HG03469 (cell line): ENCODE data around the gene XKR3.
"Not testable (repeated sequence)": the region's sequence is repeated elsewhere in the genome, so short reads cannot be mapped to it uniquely, and the experiment has no call there.

ENCODE experiments used
- ATAC-seq: cut with Tn5 transposase; IDR thresholded peaks from one replicate; pipeline ENCODE4 v1.9.1; 2021; ENCODE audit warnings: mild to moderate bottlenecking, moderate library complexity, moderate number of reproducible peaks; ENCODE audit not compliant: unreplicated experiment

The XKR3 gene

DNA sequence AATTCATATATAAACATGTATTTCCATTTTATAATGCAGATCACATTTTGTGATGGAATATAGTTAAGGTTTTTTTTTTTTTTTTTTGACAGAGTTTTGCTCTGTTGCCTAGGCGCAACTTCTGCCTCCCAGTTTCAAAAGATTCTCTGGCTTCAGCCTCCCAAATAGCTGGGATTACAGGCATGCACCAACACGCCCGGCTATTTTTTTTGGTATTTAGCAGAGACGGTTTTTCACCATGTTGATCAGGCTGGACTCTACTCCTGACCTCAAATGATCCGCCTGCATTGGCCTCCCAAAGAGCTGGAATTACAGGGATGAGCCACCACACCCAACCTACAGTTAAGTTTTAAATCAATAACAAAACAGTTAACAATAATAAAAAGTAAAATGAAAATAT, 18.8 kb downstream of the XKR3 start:
- ATAC-seq, result no peak

DNA sequence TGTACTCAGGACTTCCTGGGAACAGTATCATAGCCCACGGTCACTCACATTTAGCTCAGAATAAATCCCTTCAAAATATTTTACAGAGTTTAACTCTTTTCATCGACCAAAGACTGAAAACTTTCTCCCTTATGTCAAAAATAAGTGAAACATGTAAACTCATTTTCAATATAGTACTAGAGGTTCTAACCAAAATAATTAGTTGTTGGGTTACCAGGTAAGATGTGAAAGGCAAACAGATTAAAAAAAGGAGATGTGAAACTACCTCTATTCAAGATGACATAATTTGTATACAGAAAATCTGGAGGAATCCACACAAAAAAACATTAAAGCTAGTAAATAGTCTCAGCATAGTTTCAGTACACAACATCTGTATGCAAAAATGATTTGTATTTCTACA, 20.3 kb downstream of the XKR3 start:
- no peak for ATAC-seq

- ATAC-seq, result no peak
Measured at GRCh38 chr22:16803255-16803917, 21.8 kb downstream of the XKR3 start.

DNA sequence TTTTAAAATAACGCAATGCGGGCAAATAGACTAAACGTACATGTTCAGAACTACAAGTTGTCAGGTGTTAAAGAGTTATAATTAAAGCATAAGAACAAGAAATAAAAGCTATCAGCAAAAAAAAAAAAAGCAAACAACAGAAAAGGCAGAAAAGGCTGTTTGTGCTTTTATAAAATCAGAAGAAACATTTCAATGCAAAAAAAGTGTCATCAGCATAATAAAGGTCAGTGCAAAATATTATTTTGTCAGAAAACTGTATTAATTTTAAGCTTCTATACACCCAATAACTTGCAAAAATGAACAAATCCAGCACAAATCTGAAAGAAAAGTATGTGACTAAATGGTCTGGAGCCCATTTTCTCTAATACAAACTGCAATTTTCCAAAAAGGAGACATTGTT, 23.6 kb downstream of the XKR3 start:
- no peak for ATAC-seq

- ATAC-seq, result no peak
Measured at GRCh38 chr22:16801088-16801487, 24.1 kb downstream of the XKR3 start.

DNA sequence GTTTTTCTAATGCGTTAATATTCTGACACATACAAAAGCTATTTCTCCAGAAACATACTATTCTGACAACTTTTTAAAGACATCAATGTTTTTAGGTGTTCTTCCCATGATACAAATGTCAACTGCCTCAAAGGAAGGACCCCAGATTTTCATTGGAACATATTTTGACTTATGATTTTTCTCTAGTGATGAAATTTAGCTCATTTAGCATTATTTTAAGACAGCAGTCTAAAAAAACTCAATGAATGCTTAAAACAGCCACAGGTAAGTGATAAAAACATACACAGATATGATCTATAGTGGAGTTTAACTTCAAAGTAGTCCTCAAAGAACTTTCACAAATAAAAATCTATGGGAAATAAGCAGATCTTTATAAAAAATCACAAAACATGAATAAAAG, 24.9 kb downstream of the XKR3 start:
- no peak for ATAC-seq

GRCh38 chr22:16795504-16795903, 29.7 kb downstream of the XKR3 start:
- not testable (repeated sequence) for ATAC-seq

DNA sequence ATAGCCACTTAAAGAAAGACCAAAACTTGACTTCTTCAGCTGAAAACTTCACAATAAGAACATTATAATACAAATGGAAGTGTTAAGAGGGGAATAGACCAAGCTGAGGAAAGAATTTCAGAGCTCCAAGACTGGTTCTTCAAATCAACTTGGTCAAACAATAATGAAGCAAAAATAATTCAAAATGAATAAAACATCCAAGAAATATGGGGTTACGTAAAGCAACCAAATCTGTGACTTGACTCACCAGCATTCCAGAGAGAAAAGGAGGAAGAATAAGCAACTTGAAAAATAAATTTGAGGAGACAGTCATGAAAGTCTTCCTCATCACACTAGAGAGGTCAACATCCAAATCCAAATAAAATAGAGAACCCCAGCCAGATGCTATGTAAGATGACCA, 31.4 kb downstream of the XKR3 start:
- no peak for ATAC-seq

- ATAC-seq, result no peak
Measured at GRCh38 chr22:16789860-16790493, 35.2 kb downstream of the XKR3 start.

DNA sequence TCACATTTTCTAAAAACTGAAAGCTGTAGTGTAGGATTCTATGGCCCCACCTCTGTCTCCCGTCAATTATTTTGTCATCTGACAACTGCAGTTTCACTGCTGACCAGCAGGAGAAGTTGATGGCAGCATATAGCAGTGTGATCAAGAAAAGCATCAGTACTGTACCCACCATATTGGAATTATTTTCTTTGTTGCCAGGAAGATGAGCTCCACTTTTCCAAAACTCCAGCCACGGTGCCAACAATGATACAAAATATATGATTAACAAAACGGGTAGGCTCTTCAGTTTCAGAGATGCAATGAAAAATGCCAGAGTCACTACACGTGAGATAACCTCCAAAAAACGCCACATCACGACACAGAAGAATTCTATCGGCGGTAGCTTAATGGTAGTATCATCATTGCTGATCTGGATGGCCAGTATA, 41.3 kb downstream of the XKR3 start:
- ATAC-seq, result no peak

- ATAC-seq, result no peak
Measured at GRCh38 chr22:16783453-16783852, 41.8 kb downstream of the XKR3 start.

GRCh38 chr22:16781764-16782329, 43.4 kb downstream of the XKR3 start:
- no peak for ATAC-seq

DNA sequence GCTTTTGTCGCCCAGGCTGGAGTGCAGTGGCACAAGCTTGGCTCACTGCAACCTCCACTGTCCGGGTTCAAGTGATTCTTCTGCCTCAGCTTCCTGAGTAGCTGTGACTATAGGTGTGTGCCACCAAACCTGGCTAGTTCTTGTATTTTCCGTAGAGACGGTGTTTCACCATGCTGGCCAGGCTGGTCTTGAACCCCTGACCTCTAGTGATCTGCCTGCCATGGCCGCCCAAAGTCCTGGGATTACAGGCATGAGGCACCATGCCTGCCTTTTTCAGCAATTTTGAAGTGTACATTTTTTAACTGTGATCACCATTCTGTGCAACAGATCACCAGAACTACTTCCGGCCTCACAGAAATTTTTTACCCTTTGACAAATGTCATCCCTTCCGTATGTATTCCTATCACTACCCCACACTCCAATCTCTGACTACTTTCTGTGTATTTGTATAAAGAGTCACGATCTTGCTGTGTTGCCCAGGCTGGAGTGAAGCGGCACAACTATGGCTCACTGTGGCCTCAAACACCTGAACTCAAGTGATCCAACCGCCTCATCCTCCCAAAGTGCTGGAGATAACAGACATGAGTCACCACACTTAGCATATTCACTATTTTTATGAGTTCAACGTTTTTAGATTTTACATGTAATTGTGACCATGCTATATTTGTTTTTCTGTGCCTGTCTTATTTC, 44.0 kb downstream of the XKR3 start:
- ATAC-seq, result no peak

- ATAC-seq, result no peak
Measured at GRCh38 chr22:16777284-16777924, 47.8 kb downstream of the XKR3 start.

DNA sequence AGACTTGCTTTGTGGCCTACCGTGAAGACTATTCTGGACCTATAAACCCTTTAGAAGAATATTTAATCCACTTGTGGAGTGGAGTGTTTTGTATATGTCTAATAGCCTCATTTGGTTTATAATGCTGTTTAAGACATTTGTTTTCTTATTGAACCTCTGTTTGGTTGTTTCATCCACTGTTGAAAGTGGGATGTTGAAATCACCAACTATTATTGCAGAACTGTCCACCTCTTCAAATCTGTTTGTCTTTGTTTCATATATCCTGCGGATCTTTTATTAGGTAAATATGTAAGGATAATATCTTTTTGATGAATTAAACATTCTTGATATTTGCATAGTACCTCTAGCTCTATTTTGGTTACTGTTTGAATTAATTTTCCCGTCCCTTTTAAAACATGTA, 49.1 kb downstream of the XKR3 start:
- ATAC-seq, result no peak

- ATAC-seq, result no peak
Measured at GRCh38 chr22:16774911-16775500, 50.2 kb downstream of the XKR3 start.

DNA sequence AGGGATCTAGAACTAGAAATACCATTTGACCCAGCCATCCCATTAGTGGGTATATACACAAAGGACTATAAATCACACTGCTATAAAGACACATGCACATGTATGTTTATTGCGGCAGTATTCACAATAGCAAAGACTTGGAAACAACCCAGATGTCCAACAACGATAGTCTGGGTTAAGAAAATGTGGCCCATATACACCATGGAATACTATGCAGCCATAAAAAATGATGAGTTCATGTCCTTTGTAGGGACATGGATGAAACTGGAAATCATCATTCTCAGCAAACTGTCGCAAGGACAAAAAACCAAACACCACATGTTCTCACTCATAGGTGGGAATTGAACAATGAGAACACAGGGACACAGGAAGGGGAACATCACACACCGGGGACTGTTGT, 53.6 kb downstream of the XKR3 start:
- not testable (repeated sequence) for ATAC-seq

- not testable (repeated sequence) for ATAC-seq
Measured at GRCh38 chr22:16767927-16768326, 57.3 kb downstream of the XKR3 start.

GRCh38 chr22:16762224-16762623, 63.0 kb downstream of the XKR3 start:
- not testable (repeated sequence) for ATAC-seq

DNA sequence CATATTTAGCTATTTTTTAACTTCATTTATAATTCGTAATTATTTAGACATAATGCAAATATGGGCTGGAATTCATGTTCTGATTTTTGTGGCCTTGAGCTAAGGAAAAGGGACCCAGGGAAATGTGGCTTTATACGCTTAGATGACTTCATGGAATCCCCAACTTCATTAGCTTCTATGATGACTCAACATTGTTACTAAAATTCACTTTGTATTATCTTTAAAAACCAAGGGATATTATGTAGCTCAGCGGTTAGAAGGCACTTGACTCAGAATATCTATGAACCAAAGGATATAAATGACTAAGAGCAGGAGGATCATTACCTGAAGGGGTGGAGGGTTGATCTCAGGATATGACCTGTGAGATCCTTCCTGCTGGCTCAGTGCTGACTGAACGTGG, 64.8 kb downstream of the XKR3 start:
- not testable (repeated sequence) for ATAC-seq

DNA sequence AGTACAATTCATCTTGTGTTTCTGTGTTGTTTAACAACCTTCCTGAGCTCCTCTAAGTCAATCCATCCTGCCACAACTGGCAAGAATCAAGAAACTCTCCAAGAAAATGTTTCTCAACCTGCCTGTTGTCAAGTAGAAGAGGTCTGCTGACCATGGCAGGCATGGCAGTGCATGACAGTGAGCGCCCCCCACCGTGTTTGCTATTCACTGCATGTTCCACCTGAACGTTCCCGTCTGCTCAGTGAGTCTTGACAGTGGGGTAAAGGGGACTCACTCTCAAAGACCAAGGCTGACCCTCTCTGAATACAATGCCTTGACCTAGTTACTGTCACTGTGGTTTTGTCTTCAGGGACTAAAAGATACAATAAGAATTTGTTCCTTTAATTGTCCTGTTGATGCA, 75.9 kb downstream of the XKR3 start:
- not testable (repeated sequence) for ATAC-seq
